HepG2 (cell line): Measurements from ENCODE around the gene DOC2A. TPM values are rescaled to one million over a fixed set of nuclear protein-coding genes. Genes with fewer than 3 reads are reported as not detected.

Experiments used
- AKAP8 ChIP-seq: sonication (generic); formaldehyde crosslinking; IDR thresholded peaks from 2 replicates; pipeline ENCODE4 v1.5.1; 2020; ENCODE audit warnings: mild to moderate bottlenecking, missing genetic modification reagents
- CAMTA2 ChIP-seq: sonication (generic); formaldehyde crosslinking; IDR thresholded peaks from 2 replicates; pipeline ENCODE4 v1.4.0; 2020; ENCODE audit warnings: mild to moderate bottlenecking, missing genetic modification reagents, borderline replicate concordance
- FOXP4 ChIP-seq: sonication (generic); formaldehyde crosslinking; IDR thresholded peaks from 2 replicates; pipeline ENCODE4 v1.4.0; 2020; ENCODE audit warnings: missing genetic modification reagents
- GABPA ChIP-seq, 2 experiments: IDR thresholded peaks; 2 replicates each; pipeline ENCODE4 v1.6.1; 2011 to 2016; ENCODE audit warnings: low read depth in 2 of 2, low read length in 1 of 2, missing biosample characterization in 1 of 2, missing genetic modification characterization in 1 of 2
- GMEB1 ChIP-seq: sonication (generic); formaldehyde crosslinking; IDR thresholded peaks from 2 replicates; pipeline ENCODE4 v1.5.1; 2020; ENCODE audit warnings: missing genetic modification reagents, mild to moderate bottlenecking, borderline replicate concordance
- HDAC6 ChIP-seq: fragments of 200-600 bp; sonication (generic); IDR thresholded peaks from 2 replicates; pipeline ENCODE4 v1.7.0; 2017; ENCODE audit warnings: mild to moderate bottlenecking, antibody characterized with exemption, low read length, low read depth
- HNF4G ChIP-seq, 2 experiments: sonication (generic) in 1 of 2; formaldehyde crosslinking in 1 of 2; IDR thresholded peaks; 2 replicates each; pipeline versions ENCODE4 v1.4.0 to v1.6.1; 2011 to 2020; ENCODE audit warnings: borderline replicate concordance in 2 of 2, low read depth in 2 of 2, mild to moderate bottlenecking in 2 of 2, low read length in 1 of 2, missing genetic modification reagents in 1 of 2, moderate library complexity in 1 of 2
- KLF16 ChIP-seq, 2 experiments: sonication (generic) in 1 of 2; formaldehyde crosslinking in 1 of 2; IDR thresholded peaks; 2 replicates each; pipeline versions ENCODE4 v1.6.1 to v1.8.0; 2016 to 2023; ENCODE audit warnings: missing genetic modification reagents in 2 of 2, missing compliant biosample characterization in 1 of 2
- MBD4 ChIP-seq: IDR thresholded peaks from 2 replicates; pipeline ENCODE4 v1.6.1; 2012; ENCODE audit warnings: low read length, inconsistent platforms, borderline replicate concordance
- NPAS2 ChIP-seq: sonication (generic); formaldehyde crosslinking; IDR thresholded peaks from 2 replicates; pipeline ENCODE4 v1.8.0; 2022; ENCODE audit warnings: mild to moderate bottlenecking, missing genetic modification reagents, borderline replicate concordance
- NR2F1 ChIP-seq, 2 experiments: fragments of 450-650 bp in 1 of 2; formaldehyde crosslinking in 1 of 2; IDR thresholded peaks; 2 replicates each; pipeline versions ENCODE4 v1.5.0 to v1.6.1; 2016 to 2020; ENCODE audit warnings: mild to moderate bottlenecking in 1 of 2, missing compliant biosample characterization in 1 of 2, missing genetic modification reagents in 1 of 2, moderate library complexity in 1 of 2
- ONECUT2 ChIP-seq: sonication (generic); formaldehyde crosslinking; IDR thresholded peaks from 2 replicates; pipeline ENCODE4 v1.4.0; 2020; ENCODE audit warnings: missing genetic modification reagents
- PLRG1 ChIP-seq: fragments of 450-650 bp; conservative IDR thresholded peaks from 2 replicates; pipeline ENCODE4 v1.6.1; 2016
- POLR2AphosphoS5 ChIP-seq: IDR thresholded peaks from 2 replicates; pipeline ENCODE4 v1.6.1; 2012; ENCODE audit warnings: low read depth, low read length
- POLR2G ChIP-seq: fragments of 200-400 bp; formaldehyde crosslinking; IDR thresholded peaks from 2 replicates; pipeline ENCODE4 v1.6.1; 2018; ENCODE audit warnings: mild to moderate bottlenecking, low read depth, low read length, moderate library complexity
- SRSF9 ChIP-seq: fragments of 200-400 bp; formaldehyde crosslinking; IDR thresholded peaks from 2 replicates; pipeline ENCODE4 v1.6.1; 2018; ENCODE audit warnings: borderline replicate concordance, mild to moderate bottlenecking, low read depth, low read length; ENCODE audit not compliant: insufficient read depth, poor library complexity, severe bottlenecking
- TAF1 ChIP-seq: sonication (generic); formaldehyde crosslinking; IDR thresholded peaks from 2 replicates; pipeline ENCODE4 v1.4.0; 2020; ENCODE audit warnings: missing genetic modification reagents
- TRIM24 ChIP-seq: sonication (generic); formaldehyde crosslinking; IDR thresholded peaks from 2 replicates; pipeline ENCODE4 v1.8.0; 2022; ENCODE audit warnings: mild to moderate bottlenecking, missing genetic modification reagents
- ZNF230 ChIP-seq: sonication (generic); formaldehyde crosslinking; IDR thresholded peaks from 2 replicates; pipeline ENCODE4 v1.4.0; 2020; ENCODE audit warnings: mild to moderate bottlenecking, missing genetic modification reagents
- ZNF234 ChIP-seq: sonication (generic); formaldehyde crosslinking; conservative IDR thresholded peaks from 2 replicates; pipeline ENCODE4 v1.5.1; 2020; ENCODE audit warnings: mild to moderate bottlenecking, missing genetic modification reagents
- ZNF33A ChIP-seq: sonication (generic); formaldehyde crosslinking; IDR thresholded peaks from 2 replicates; pipeline ENCODE4 v1.5.1; 2020; ENCODE audit warnings: missing genetic modification reagents, mild to moderate bottlenecking, moderate library complexity, borderline replicate concordance
- ZNF792 ChIP-seq: IDR thresholded peaks from 2 replicates; pipeline ENCODE4 v1.6.1; 2016
- polyA plus RNA-seq, 8 experiments: library from polyadenylated mRNA; depleted of rRNA in 3 of 8; stranded (reverse) in 7 of 8; unstranded in 1 of 8; fragments of >200 nt; fragmentation: Illumina TruSeq in 4 of 8; extraction: Trizol in 4 of 8; gene quantifications; 2 replicates each; pipeline versions ENCODE4 v1.2.1 to v1.2.3, GENCODE V29; 2011 to 2016; ENCODE audit warnings: low read depth in 4 of 8, missing spikeins in 1 of 8, mixed read lengths in 1 of 8; ENCODE audit not compliant: insufficient read depth in 1 of 8
- total RNA-seq, 5 experiments: library from RNA; depleted of rRNA; stranded (reverse); fragments of >200 nt; fragmentation: Illumina TruSeq; extraction: Trizol; gene quantifications; 2 replicates each; pipeline ENCODE4 v1.2.3, GENCODE V29; 2016; ENCODE audit warnings: low read depth in 1 of 5
- TF ChIP-seq, protein P1 (sequence below): sonication (generic); formaldehyde crosslinking; IDR thresholded peaks from 2 replicates; pipeline ENCODE4 v1.4.0; 2020; ENCODE audit warnings: missing genetic modification reagents, mild to moderate bottlenecking, borderline replicate concordance

The DOC2A gene
- total and polyA plus RNA-seq, 2 of the 13 experiments (the other 11 are each of a cell fraction or from before 2014, with no cell fraction given): 0.15 to 0.55 TPM

DNA sequence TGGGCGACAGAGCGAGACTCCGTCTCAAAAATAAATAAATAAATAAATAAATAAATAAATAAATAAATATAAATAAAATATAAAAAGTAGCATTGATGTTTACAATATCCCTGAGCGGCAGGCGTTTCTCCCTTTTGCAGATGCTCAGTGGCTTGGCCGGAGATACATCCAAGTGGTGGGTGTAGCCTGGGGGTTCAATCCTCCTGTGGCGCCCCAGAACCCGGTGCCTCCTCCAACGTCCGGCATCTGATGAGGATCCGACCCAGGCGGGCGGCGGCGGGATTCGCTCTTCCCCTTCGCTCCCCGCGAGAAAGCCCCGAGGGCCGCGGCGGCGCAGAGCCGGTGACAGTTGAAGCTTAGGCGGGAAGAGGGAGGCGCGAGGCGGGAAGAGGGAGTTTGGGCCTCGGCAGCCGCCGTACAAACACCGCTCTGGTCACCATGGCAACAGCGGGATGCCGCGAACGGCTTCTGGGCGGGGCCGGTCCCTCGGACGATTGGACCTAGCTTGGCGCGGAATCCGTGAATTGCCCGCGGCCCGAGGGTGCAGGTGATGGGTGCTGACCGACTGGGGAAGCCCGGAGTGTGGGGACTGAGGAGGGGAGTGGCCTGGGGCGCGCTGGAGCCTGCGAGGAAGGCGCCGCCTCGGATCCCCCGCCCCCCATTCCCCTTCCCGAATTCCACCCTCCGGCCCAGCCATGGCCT, 42.0 kb upstream of the DOC2A start (continued):
- TF ChIP-seq NPAS2 (CRISPR knock-in tag) (no peak), PLRG1 (no peak), ZNF234 (CRISPR knock-in tag) (peak; percentile 97; the same call in 1 of the 2 replicates), POLR2G (no peak), MBD4 (no peak), AKAP8 (CRISPR knock-in tag) (peak; percentile 86; the same call in 1 of the 2 replicates), TRIM24 (CRISPR knock-in tag) (peak; percentile 94), TAF1 (CRISPR knock-in tag) (peak; percentile 55; the same call in 1 of the 2 replicates), ZNF792 (CRISPR knock-in tag) (peak; percentile 97), KLF16 (CRISPR knock-in tag; IDR thresholded peaks at IDR 0.05) (peak; percentile 95 to 97), CAMTA2 (no peak), HNF4G (IDR thresholded peaks at IDR 0.05; ENCODE audit: borderline replicate concordance, low read depth, low read length) (peak; percentile 43; the same call in 1 of the 2 replicates), HNF4G (CRISPR knock-in tag; IDR thresholded peaks at IDR 0.05; ENCODE audit: borderline replicate concordance, low read depth) (peak; percentile 82; the same call in 1 of the 2 replicates), FOXP4 (peak; percentile 78), POLR2AphosphoS5 (no peak), HDAC6 (no peak), ZNF230 (peak; percentile 94), NR2F1 (CRISPR knock-in tag; IDR thresholded peaks at IDR 0.05) (no peak), ZNF33A (CRISPR knock-in tag) (no peak), SRSF9 (no peak), GMEB1 (CRISPR knock-in tag) (peak; percentile 83), ONECUT2 (CRISPR knock-in tag) (peak; percentile 80), GABPA (IDR thresholded peaks at IDR 0.05; ENCODE audit: low read depth, low read length) (no peak), GABPA (CRISPR knock-in tag; IDR thresholded peaks at IDR 0.05; ENCODE audit: low read depth) (peak; percentile 69)
- TF ChIP-seq, protein P1, sequence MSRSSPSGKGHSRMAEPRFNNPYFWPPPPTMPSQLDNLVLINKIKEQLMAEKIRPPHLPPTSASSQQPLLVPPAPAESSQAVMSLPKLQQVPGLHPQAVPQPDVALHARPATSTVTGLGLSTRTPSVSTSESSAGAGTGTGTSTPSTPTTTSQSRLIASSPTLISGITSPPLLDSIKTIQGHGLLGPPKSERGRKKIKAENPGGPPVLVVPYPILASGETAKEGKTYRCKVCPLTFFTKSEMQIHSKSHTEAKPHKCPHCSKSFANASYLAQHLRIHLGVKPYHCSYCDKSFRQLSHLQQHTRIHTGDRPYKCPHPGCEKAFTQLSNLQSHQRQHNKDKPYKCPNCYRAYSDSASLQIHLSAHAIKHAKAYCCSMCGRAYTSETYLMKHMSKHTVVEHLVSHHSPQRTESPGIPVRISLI (CRISPR knock-in tag): peak; percentile 66; the same call in 1 of the 2 replicates
